H1 (cell line): ENCODE data around the gene ZFP90. TPM values are rescaled to one million over a fixed set of nuclear protein-coding genes. Genes with fewer than 3 reads are reported as not detected.
A peak's percentile ranks its signal among the peaks of the same experiment; 100 is the strongest.

ENCODE experiments used
- CTCF ChIA-PET: fragments of 300-600 bp; sonication (Branson Sonifier 250); formaldehyde crosslinking; loops from one replicate; lab custom pipeline; 2021; ENCODE audit not compliant: partially characterized antibody; lab: Charles Lee
- POLR2A ChIA-PET: fragments of 300-600 bp; sonication (Branson Sonifier 250); formaldehyde crosslinking; loops from one replicate; lab custom pipeline; 2021; ENCODE audit warnings: inconsistent platforms; ENCODE audit not compliant: partially characterized antibody; lab: Charles Lee
- DNase-seq, 2 experiments: peaks; one replicate each; pipeline versions ENCODE4 v3.0.0 to v3.0.0-alpha.2; 2010 to 2022; ENCODE audit warnings: low spot score in 2 of 2, low read depth in 1 of 2, mixed read lengths in 1 of 2
- FAIRE-seq: peaks from 2 replicates; lab custom pipeline; 2011; peaks lifted over from hg19 to GRCh38; lab: Jason Lieb, UNC
- H2AFZ ChIP-seq: 2 replicates; pipeline ENCODE4 v1.8.1; 2012; ENCODE audit warnings: low read length, inconsistent platforms
- H2AK5ac ChIP-seq: 2 replicates; pipeline ENCODE4 v1.6.1; 2013; ENCODE audit warnings: low read depth, low read length
- H2BK120ac ChIP-seq: replicated peaks from 2 replicates; pipeline ENCODE3; 2013; ENCODE audit warnings: low read depth, low read length, inconsistent platforms
- H2BK12ac ChIP-seq: 2 replicates; pipeline ENCODE4 v1.6.1; 2013; ENCODE audit warnings: low read depth, low read length
- H2BK15ac ChIP-seq: 2 replicates; pipeline ENCODE4 v1.6.1; 2013; ENCODE audit warnings: low read length
- H2BK20ac ChIP-seq: 2 replicates; pipeline ENCODE4 v1.6.1; 2013; ENCODE audit warnings: low read length
- H2BK5ac ChIP-seq: 2 replicates; pipeline ENCODE4 v1.6.1; 2013; ENCODE audit warnings: low read depth, low read length
- H3K14ac ChIP-seq: 2 replicates; pipeline ENCODE4 v1.6.1; 2013; ENCODE audit warnings: inconsistent platforms; ENCODE audit not compliant: insufficient read length
- H3K18ac ChIP-seq: 2 replicates; pipeline ENCODE4 v1.6.1; 2013; ENCODE audit warnings: low read length; ENCODE audit errors: extremely low read depth
- H3K23ac ChIP-seq: 2 replicates; pipeline ENCODE4 v1.6.1; 2013; ENCODE audit warnings: inconsistent platforms; ENCODE audit not compliant: insufficient read length
- H3K23me2 ChIP-seq: 2 replicates; pipeline ENCODE4 v1.6.1; 2013; ENCODE audit warnings: low read depth, low read length
- H3K27ac ChIP-seq: 2 replicates; pipeline ENCODE4 v1.6.1; 2011; ENCODE audit warnings: low read depth, low read length, inconsistent platforms
- H3K27me3 ChIP-seq, 4 experiments: replicated peaks in 1 of 4; 1 replicate in 1 of 4; 2 replicates in 3 of 4; pipeline versions ENCODE4 v1.6.1 to v1.8.1; 2011 to 2013; ENCODE audit warnings: low read length in 3 of 4, mild to moderate bottlenecking in 3 of 4, inconsistent platforms in 2 of 4, mixed read lengths in 2 of 4, moderate library complexity in 1 of 4; ENCODE audit not compliant: control insufficient read depth in 3 of 4, insufficient read depth in 3 of 4; ENCODE audit errors: extremely low read depth in 1 of 4
- H3K36me3 ChIP-seq, 4 experiments: 2 replicates each; pipeline versions ENCODE4 v1.6.1 to v1.8.1; 2011 to 2013; ENCODE audit warnings: mild to moderate bottlenecking in 4 of 4, low read length in 3 of 4, moderate library complexity in 2 of 4, control low read depth in 1 of 4, inconsistent platforms in 1 of 4; ENCODE audit not compliant: insufficient read depth in 4 of 4, control insufficient read depth in 2 of 4
- H3K4ac ChIP-seq: replicated peaks from 2 replicates; pipeline ENCODE3; 2013; ENCODE audit warnings: low read length, low read depth, mixed read lengths, inconsistent platforms; ENCODE audit not compliant: insufficient read length
- H3K4me1 ChIP-seq, 4 experiments: replicated peaks in 1 of 4; 1 replicate in 1 of 4; 2 replicates in 3 of 4; pipeline versions ENCODE4 v1.6.1 to v1.8.1; 2011 to 2013; ENCODE audit warnings: low read length in 3 of 4, inconsistent platforms in 2 of 4, mixed read lengths in 1 of 4; ENCODE audit not compliant: insufficient read depth in 4 of 4, control insufficient read depth in 3 of 4
- H3K4me2 ChIP-seq, 2 experiments: 2 replicates each; pipeline versions ENCODE4 v1.6.1 to v1.8.1; 2011 to 2013; ENCODE audit warnings: low read depth in 2 of 2, low read length in 2 of 2, control low read depth in 1 of 2, inconsistent platforms in 1 of 2, mild to moderate bottlenecking in 1 of 2; ENCODE audit not compliant: insufficient read depth in 1 of 2
- H3K4me3 ChIP-seq, 4 experiments: fragments of 200-600, 300-600 bp in 1 of 4; sonication (generic), shearing (Covaris generic), sonication (Bioruptor Twin) in 1 of 4; 2 replicates each; pipeline versions ENCODE4 v1.5.1 to v1.8.1; 2011 to 2016; ENCODE audit warnings: low read length in 4 of 4, low read depth in 3 of 4, control low read depth in 2 of 4, inconsistent platforms in 2 of 4, mild to moderate bottlenecking in 2 of 4, mixed read lengths in 1 of 4, moderate library complexity in 1 of 4; ENCODE audit not compliant: insufficient read depth in 2 of 4; ENCODE audit errors: extremely low read depth in 1 of 4
- H3K56ac ChIP-seq: replicated peaks from 2 replicates; pipeline ENCODE3; 2013; ENCODE audit warnings: low read depth, mild to moderate bottlenecking, mixed read lengths, low read length, inconsistent platforms; ENCODE audit not compliant: insufficient read length
- H3K79me1 ChIP-seq: 2 replicates; pipeline ENCODE4 v1.6.1; 2013; ENCODE audit warnings: low read depth, low read length, control low read depth
- H3K79me2 ChIP-seq, 2 experiments: 2 replicates each; pipeline versions ENCODE4 v1.6.1 to v1.8.1; 2012 to 2013; ENCODE audit warnings: low read length in 2 of 2, mild to moderate bottlenecking in 2 of 2, inconsistent platforms in 1 of 2; ENCODE audit not compliant: insufficient read depth in 2 of 2, control insufficient read depth in 1 of 2
- H3K9ac ChIP-seq, 4 experiments: replicated peaks in 1 of 4; 1 replicate in 1 of 4; 2 replicates in 3 of 4; pipeline versions ENCODE4 v1.6.1 to v1.8.1; 2011 to 2013; ENCODE audit warnings: low read depth in 3 of 4, low read length in 3 of 4, control low read depth in 2 of 4, mild to moderate bottlenecking in 2 of 4, moderate library complexity in 2 of 4, inconsistent platforms in 1 of 4; ENCODE audit errors: extremely low read depth in 1 of 4
- H3K9me3 ChIP-seq, 2 experiments: 2 replicates each; pipeline versions ENCODE4 v1.6.1 to v1.8.1; 2012 to 2013; ENCODE audit warnings: mild to moderate bottlenecking in 2 of 2, moderate library complexity in 2 of 2, control low read depth in 1 of 2, inconsistent platforms in 1 of 2, low read depth in 1 of 2, low read length in 1 of 2, mixed read lengths in 1 of 2; ENCODE audit not compliant: insufficient read depth in 2 of 2
- H4K20me1 ChIP-seq, 2 experiments: replicated peaks in 1 of 2; 2 replicates each; pipeline versions ENCODE3 to v1.8.1; 2011 to 2013; ENCODE audit warnings: inconsistent platforms in 2 of 2, low read length in 2 of 2, mild to moderate bottlenecking in 1 of 2; ENCODE audit not compliant: insufficient read depth in 2 of 2, control insufficient read depth in 1 of 2
- H4K5ac ChIP-seq: 2 replicates; pipeline ENCODE4 v1.6.1; 2013; ENCODE audit warnings: low read length, low read depth, mixed read lengths, inconsistent platforms; ENCODE audit not compliant: insufficient read length
- H4K8ac ChIP-seq: 2 replicates; pipeline ENCODE4 v1.8.0; 2013; ENCODE audit warnings: mild to moderate bottlenecking, moderate library complexity, low read length, inconsistent platforms; ENCODE audit not compliant: insufficient read depth; ENCODE audit errors: extremely low read depth
- H4K91ac ChIP-seq: replicated peaks from 2 replicates; pipeline ENCODE3; 2013; ENCODE audit warnings: low read length, mixed read lengths, inconsistent platforms; ENCODE audit not compliant: insufficient read length
- BCL11A ChIP-seq, 2 experiments: IDR thresholded peaks; one replicate each; pipeline ENCODE4 v1.6.1; 2011; ENCODE audit warnings: low read depth in 2 of 2, low read length in 2 of 2, mild to moderate bottlenecking in 2 of 2
- CBX5 ChIP-seq: fragments of 300-800, 300-1000 bp; sonication (generic); IDR thresholded peaks from 2 replicates; pipeline ENCODE4 v1.7.1; 2016; ENCODE audit warnings: antibody characterized with exemption, low read length, low read depth
- CTBP2 ChIP-seq: IDR thresholded peaks from 2 replicates; pipeline ENCODE4 v1.7.0; 2011; ENCODE audit warnings: borderline replicate concordance, mild to moderate bottlenecking, moderate library complexity, mixed read lengths, low read length; ENCODE audit not compliant: insufficient read depth, insufficient read length
- E2F6 ChIP-seq: IDR thresholded peaks from 2 replicates; pipeline ENCODE4 v1.6.1; 2012; ENCODE audit warnings: inconsistent platforms
- HDAC2 ChIP-seq, 2 experiments: fragments of 300-600 bp in 1 of 2; sonication (generic) in 1 of 2; IDR thresholded peaks; 2 replicates each; pipeline ENCODE4 v1.6.1; 2011 to 2012; ENCODE audit warnings: low read depth in 2 of 2, low read length in 2 of 2, mild to moderate bottlenecking in 2 of 2, moderate library complexity in 2 of 2, borderline replicate concordance in 1 of 2, inconsistent platforms in 1 of 2
- HDAC6 ChIP-seq: IDR thresholded peaks from one replicate; pipeline ENCODE4 v1.7.1; 2012; ENCODE audit warnings: low read depth, mild to moderate bottlenecking, inconsistent platforms, low read length, moderate library complexity
- KDM1A ChIP-seq: fragments of 200-600, 300-600 bp; sonication (generic); IDR thresholded peaks from 2 replicates; pipeline ENCODE4 v1.7.1; 2016; ENCODE audit warnings: mild to moderate bottlenecking, low read length, borderline replicate concordance
- PHF8 ChIP-seq: fragments of 200-600 bp; sonication (generic); conservative IDR thresholded peaks from 2 replicates; pipeline ENCODE4 v1.7.1; 2012; ENCODE audit warnings: low read depth, mild to moderate bottlenecking, inconsistent platforms, low read length, moderate library complexity
- SAP30 ChIP-seq: fragments of 300-600 bp; sonication (generic); IDR thresholded peaks from 2 replicates; pipeline ENCODE4 v1.7.1; 2012; ENCODE audit warnings: low read length, moderate library complexity, mild to moderate bottlenecking, inconsistent platforms; ENCODE audit not compliant: insufficient read depth, insufficient replicate concordance
- SIRT6 ChIP-seq: IDR thresholded peaks from one replicate; pipeline ENCODE4 v1.7.1; 2012; ENCODE audit warnings: low read length, inconsistent platforms
- SP4 ChIP-seq: IDR thresholded peaks from 2 replicates; pipeline ENCODE4 v1.6.1; 2012; ENCODE audit warnings: low read length, inconsistent platforms
- SUZ12 ChIP-seq: fragments of 200-600 bp; sonication (generic); IDR thresholded peaks from 2 replicates; pipeline ENCODE4 v1.6.1; 2012; ENCODE audit warnings: mild to moderate bottlenecking, inconsistent platforms, low read length, moderate library complexity, mixed read lengths
- WGBS, 2 experiments: shearing (Covaris generic) in 1 of 2; methylation state at CpG; one replicate each; pipeline versions ENCODE4 v1.1.6 to v1.1.7; 2013 to 2015; ENCODE audit warnings: low lambda C conversion rate in 2 of 2, mixed read lengths in 2 of 2, inconsistent platforms in 1 of 2, low coverage in 1 of 2, missing lambda C conversion rate in 1 of 2; ENCODE audit not compliant: insufficient replicate concordance in 2 of 2, insufficient coverage in 1 of 2, insufficient read length in 1 of 2; ENCODE audit errors: extremely low coverage in 1 of 2, missing lambda C conversion rate in 1 of 2; 5-methylcytosine and 5-hydroxymethylcytosine counted together
- polyA plus RNA-seq, 7 experiments: library from polyadenylated mRNA; depleted of rRNA in 3 of 7; stranded (reverse) in 5 of 7; unstranded in 2 of 7; fragments of >200 nt in 5 of 7; fragments of 200-250 nt in 2 of 7; gene quantifications; 1 replicate in 5 of 7; 2 replicates in 1 of 7; 4 replicates in 1 of 7; pipeline versions ENCODE4 v1.2.1 to v1.2.3, GENCODE V29; 2011 to 2013; ENCODE audit warnings: missing spikeins in 2 of 7, mixed read lengths in 2 of 7
- total RNA-seq: library from RNA; stranded (reverse); fragmentation: NEBNext Ultra II Directional; extraction: Animal tissue kit (Norgen Biotek cat#: 25700); gene quantifications from 2 replicates; pipeline ENCODE4 v1.2.1, GENCODE V29; 2021

The ZFP90 gene
- total and polyA plus RNA-seq, 2 of the 8 experiments (the other 6 are each of a cell fraction or from before 2014, with no cell fraction given): 10.3 to 19.1 TPM

- no peak overlapping the region for H3K4me3 ChIP-seq
- H3K23ac ChIP-seq: no peak overlapping the region
- DNase-seq (no peak), FAIRE-seq (no peak)
- H3K79me1 ChIP-seq: no peaks in the 10 kb centered on the region
- no peak overlapping the region for H3K9ac ChIP-seq
- no peak overlapping the region for H2AK5ac ChIP-seq
- no peaks in the 10 kb centered on the region for H3K9me3 ChIP-seq
- no peak overlapping the region for H2BK5ac ChIP-seq
- no peak overlapping the region for H3K18ac ChIP-seq
- no peak overlapping the region for H4K91ac ChIP-seq
- 0 out of 2 replicates have a peak overlapping the region, but pooled peaks have one; percentile 5 for H2BK15ac ChIP-seq
- no peaks in the 10 kb centered on the region for H3K79me2 ChIP-seq
- H3K27ac ChIP-seq: no peak overlapping the region
- H3K4me1 ChIP-seq: no peaks in the 10 kb centered on the region
- POLR2A ChIA-PET: interaction anchor here (0.6 to 1.3 kb wide), 3 partner anchors 12 to 152 kb away, joined by 3 to 7 read pairs (median 4); partner anchors contain the start of gene CDH3
- H4K5ac ChIP-seq: no peak overlapping the region
- H4K8ac ChIP-seq: no peak overlapping the region
- H3K4me2 ChIP-seq: no peak overlapping the region
- H2BK120ac ChIP-seq: no peak overlapping the region
- WGBS, 2 experiments: 86% methylated on average over 6 of the region's 6 CpGs; no CpG with 5 or more reads in 1 of the 2 experiments
- no peaks in the 10 kb centered on the region for H3K36me3 ChIP-seq
- H4K20me1 ChIP-seq: no peaks in the 10 kb centered on the region
- CTCF ChIA-PET: interaction anchor here (0.8 to 7.5 kb wide), 3 partner anchors 24 to 67 kb away, joined by 3 to 72 read pairs (median 3); no protein-coding TSS in a partner anchor
- H2BK12ac ChIP-seq: no peak overlapping the region
- H2AFZ ChIP-seq: no peak overlapping the region
- no peak overlapping the region for H2BK20ac ChIP-seq
- H3K56ac ChIP-seq: no peak overlapping the region
- no peak overlapping the region for H3K14ac ChIP-seq
- no peaks in the 10 kb centered on the region for H3K27me3 ChIP-seq
- H3K4ac ChIP-seq: no peak overlapping the region
- H3K23me2 ChIP-seq: no peaks in the 10 kb centered on the region
- TF ChIP-seq SUZ12 (no peak), E2F6 (no peak), SIRT6 (no peak), BCL11A (IDR thresholded peaks at IDR 0.05; ENCODE audit: low read depth in 2 of 2, low read length in 2 of 2) (no peak), HDAC2 (IDR thresholded peaks at IDR 0.05; ENCODE audit: borderline replicate concordance in 1 of 2, low read depth in 2 of 2, low read length in 2 of 2) (no peak), SP4 (no peak), SAP30 (no peak), CTBP2 (no peak), HDAC6 (no peak), PHF8 (no peak), CBX5 (no peak), KDM1A (no peak)
Observed at GRCh38 chr16:68596266-68596665, 57.2 kb downstream of the ZFP90 start.
